Measurements from ENCODE around the gene ABHD17C.

- TF ChIP-seq MAX (IDR thresholded peaks at IDR 0.05) (no peak), TAF1 (IDR thresholded peaks at IDR 0.05; ENCODE audit: low read depth, low read length) (no peak), JUN (IDR thresholded peaks at IDR 0.05; ENCODE audit: low read depth, low read length) (no peak), MAFK (IDR thresholded peaks at IDR 0.05; ENCODE audit: low read depth, low read length) (no peak), RBBP5 (IDR thresholded peaks at IDR 0.05; ENCODE audit: borderline replicate concordance, low read depth, low read length) (no peak), POLR2AphosphoS5 (IDR thresholded peaks at IDR 0.05; ENCODE audit: low read depth, low read length) (no peak), CHD1 (IDR thresholded peaks at IDR 0.05; ENCODE audit: low read depth, low read length) (no peak), PHF8 (conservative IDR thresholded peaks at IDR 0.05; ENCODE audit: low read depth, low read length) (no peak), JUND (IDR thresholded peaks at IDR 0.05; ENCODE audit: low read length) (no peak), HDAC2 (IDR thresholded peaks at IDR 0.05; ENCODE audit: borderline replicate concordance in 1 of 2, low read depth in 2 of 2, low read length in 2 of 2) (no peak), POLR2A (IDR thresholded peaks at IDR 0.05; ENCODE audit: control extremely low read depth in 1 of 2, low read depth in 2 of 2, low read length in 2 of 2) (no peak), EGR1 (IDR thresholded peaks at IDR 0.05; ENCODE audit: borderline replicate concordance, low read depth, low read length) (no peak)
- TF ChIP-seq, protein P1, sequence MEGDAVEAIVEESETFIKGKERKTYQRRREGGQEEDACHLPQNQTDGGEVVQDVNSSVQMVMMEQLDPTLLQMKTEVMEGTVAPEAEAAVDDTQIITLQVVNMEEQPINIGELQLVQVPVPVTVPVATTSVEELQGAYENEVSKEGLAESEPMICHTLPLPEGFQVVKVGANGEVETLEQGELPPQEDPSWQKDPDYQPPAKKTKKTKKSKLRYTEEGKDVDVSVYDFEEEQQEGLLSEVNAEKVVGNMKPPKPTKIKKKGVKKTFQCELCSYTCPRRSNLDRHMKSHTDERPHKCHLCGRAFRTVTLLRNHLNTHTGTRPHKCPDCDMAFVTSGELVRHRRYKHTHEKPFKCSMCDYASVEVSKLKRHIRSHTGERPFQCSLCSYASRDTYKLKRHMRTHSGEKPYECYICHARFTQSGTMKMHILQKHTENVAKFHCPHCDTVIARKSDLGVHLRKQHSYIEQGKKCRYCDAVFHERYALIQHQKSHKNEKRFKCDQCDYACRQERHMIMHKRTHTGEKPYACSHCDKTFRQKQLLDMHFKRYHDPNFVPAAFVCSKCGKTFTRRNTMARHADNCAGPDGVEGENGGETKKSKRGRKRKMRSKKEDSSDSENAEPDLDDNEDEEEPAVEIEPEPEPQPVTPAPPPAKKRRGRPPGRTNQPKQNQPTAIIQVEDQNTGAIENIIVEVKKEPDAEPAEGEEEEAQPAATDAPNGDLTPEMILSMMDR (IDR thresholded peaks at IDR 0.05; ENCODE audit: control extremely low read depth in 1 of 3, insufficient read depth in 1 of 3, low read depth in 1 of 3, low read length in 3 of 3): no peak
- TF ChIP-seq, protein P2, sequence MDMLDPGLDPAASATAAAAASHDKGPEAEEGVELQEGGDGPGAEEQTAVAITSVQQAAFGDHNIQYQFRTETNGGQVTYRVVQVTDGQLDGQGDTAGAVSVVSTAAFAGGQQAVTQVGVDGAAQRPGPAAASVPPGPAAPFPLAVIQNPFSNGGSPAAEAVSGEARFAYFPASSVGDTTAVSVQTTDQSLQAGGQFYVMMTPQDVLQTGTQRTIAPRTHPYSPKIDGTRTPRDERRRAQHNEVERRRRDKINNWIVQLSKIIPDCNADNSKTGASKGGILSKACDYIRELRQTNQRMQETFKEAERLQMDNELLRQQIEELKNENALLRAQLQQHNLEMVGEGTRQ (IDR thresholded peaks at IDR 0.05; ENCODE audit: low read length): no peak
These were observed 10.4 kb upstream of the ABHD17C start for GRCh38 chr15:80684697-80685096.

Measured in H1 (cell line).